HG03432 (cell line): ENCODE measurements around the gene RASAL2.
A peak's percentile ranks its signal among the peaks of the same experiment; 100 is the strongest.
"Not testable (repeated sequence)": the region's sequence is repeated elsewhere in the genome, so short reads cannot be mapped to it uniquely, and the experiment has no call there.

Experiments
- ATAC-seq: cut with Tn5 transposase; IDR thresholded peaks from one replicate; pipeline ENCODE4 v1.9.1; 2021; ENCODE audit warnings: mild to moderate bottlenecking, moderate library complexity; ENCODE audit not compliant: unreplicated experiment

RASAL2 gene

DNA sequence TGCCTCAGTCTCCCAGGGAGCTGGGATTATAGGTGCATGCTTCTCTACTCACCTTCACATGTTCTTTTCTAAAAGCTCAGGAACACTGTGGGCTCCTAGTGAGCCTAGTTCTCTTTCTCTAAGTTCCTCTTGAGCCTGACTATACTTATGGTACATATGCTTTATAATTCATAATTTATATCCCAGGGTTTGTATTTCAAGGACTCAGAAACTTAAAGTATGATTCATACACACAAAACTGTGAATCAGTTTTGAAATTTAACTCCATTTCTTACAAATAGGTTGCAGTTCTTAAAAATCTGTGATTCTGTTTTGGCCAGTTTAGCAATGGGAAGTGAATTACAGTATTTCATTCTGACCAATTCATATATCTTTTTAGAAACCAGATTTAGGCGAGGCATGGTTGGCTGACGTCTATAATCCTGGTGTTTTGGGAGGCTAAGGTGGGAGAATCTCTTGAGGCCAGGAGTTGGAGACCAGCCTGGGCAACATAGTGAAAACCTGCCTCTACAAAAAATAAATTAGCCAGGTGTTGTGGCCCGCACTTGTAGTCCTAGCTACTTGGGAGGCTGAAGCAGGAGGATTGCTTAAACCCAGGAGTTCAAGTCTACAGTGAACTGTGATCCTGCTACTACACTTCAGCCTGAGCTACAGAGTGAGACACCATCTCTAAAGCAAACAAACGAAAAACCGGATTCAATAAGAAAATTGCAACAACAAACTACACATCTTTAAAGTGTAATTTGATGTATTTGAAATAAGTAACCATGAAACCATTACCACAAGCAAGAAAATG, 15.6 kb downstream of the RASAL2 start:
- ATAC-seq: no peak

DNA sequence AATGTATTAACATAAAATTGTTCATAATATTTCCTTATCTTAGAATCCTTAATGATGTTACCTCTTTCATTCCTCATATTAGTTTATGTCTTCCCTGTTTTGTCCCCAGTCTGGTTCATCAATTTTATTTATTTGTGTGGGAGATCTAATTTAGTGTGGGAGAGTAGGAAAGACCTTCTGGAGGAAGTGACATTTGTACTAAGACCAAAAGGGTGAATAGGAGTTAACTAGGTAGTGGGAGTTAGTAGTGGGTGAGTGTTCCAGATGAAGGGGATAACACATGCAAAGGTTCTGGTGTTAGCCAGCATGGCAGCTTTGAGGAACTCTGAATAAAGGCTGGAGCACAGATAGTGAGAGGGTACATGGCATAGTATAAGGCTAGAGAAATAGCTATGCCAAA, 21.4 kb downstream of the RASAL2 start:
- no peak for ATAC-seq

DNA sequence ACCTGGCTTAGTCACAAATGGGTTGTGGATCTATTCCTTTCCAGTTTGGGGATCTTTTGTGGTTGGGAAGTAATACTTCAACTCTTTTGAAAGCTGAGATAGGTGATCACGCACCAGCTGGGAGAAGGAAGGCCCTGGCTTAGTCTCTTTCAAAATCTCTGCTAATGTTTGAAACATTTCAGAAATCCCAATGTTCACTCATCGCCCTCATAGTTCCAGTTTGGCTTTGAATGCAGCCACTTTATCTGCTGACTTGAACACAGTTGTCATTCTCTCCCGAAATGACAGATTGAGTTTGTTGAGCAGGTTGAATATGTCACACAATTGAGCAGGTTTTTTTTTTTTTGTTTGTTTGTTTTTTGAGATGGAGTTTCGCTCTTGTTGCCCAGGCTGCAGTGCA, 24.6 kb downstream of the RASAL2 start:
- no peak for ATAC-seq

DNA sequence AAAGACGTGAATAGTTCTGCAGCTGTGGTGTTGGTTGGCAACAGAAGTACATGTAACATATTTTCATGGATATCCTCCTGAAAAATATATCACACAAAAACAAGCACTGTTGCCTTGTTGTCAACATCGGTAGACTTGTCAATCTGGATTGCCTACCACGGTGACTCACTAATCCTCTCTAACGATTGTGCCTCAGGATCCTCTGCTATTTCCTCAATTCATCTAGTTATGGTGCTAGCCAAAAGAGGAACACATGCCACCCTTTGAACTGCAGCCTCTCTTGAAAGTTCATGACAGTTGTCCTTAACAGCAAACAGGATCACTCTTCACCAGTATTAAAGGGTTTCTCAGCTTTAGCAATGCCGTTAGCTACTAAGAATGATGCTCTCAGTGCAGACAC, 25.7 kb downstream of the RASAL2 start:
- no peak for ATAC-seq

DNA sequence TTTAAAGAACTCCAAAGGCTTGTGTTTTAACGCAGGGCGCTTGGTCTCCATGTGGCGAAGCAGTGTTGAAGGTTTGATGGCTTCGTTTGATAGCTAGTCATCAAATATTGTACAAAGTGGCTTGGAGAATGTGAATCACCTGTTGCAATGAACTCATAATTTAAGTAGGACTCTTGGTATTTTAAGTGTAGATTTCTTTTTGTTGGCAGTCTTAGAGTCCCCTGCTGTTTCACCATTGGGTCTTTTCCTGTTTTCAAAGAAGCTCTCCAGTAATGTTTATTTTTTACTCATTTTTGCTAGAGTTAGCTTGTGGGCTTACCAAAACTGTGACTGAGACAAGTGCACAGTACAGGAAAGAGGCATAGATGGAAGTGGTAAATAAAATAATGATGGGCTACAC, 26.2 kb downstream of the RASAL2 start:
- no peak for ATAC-seq

DNA sequence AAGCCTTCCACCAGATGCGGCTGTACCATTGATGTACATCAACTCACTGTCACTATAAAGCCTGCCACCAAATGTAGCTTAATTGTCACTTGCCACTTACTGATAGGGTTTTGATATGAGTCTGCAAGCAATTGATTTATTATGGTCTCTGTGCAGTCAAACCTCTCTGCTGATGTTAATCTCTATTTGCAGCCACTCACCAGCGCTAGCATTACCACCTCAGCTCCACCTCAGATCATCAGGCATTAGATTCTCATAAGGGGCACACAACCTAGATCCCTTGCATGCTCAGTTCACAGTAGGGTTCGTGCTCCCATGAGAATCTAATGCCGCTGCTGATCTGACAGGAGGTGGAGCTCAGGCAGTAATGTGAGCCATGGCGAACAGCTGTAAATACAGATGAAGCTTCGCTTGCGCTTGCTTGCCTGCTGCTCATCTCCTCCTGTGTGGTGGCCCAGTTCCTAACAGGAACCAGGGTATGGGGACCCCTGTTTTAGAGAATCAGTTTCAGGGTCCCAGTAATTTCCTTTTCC, 26.7 kb downstream of the RASAL2 start:
- ATAC-seq: not testable (repeated sequence)

DNA sequence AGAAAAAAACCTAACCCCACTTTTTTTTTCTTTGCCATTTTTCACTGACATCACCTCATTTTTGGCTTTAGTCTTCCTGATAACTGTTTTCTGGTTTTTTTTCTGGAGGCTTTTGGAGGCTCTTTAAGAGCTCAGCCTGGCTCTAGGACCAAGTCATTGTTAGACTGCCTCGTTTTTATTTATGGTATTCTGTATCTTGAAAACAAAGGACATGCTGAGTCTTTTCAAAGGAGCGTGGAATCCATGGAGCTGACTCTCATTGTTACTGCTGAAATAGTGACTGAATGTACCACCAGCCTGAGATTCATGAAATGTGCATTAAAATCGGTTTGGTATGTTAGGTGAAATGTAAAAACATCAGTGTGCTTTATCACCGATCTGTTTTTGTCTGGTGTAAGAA, 28.0 kb downstream of the RASAL2 start:
- ATAC-seq: no peak

DNA sequence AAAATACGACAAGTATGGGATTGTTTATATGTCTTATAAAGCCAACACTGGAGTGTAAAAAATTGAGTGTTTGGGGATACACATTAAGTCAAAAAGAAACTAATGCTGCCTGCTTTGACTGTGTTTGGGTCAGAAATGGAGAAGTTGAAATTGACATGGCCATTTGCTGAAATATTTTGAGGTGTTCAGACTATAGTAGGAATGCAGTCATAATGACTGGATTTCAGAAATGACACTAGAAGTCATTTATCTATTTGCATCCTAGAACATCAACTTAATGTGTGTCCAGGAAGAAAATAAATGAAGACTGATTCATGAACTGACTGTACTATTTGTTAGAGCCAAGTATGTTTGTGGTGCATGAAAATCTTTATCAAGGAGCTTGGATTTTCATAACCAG, 28.4 kb downstream of the RASAL2 start:
- peak; percentile 67 for ATAC-seq

DNA sequence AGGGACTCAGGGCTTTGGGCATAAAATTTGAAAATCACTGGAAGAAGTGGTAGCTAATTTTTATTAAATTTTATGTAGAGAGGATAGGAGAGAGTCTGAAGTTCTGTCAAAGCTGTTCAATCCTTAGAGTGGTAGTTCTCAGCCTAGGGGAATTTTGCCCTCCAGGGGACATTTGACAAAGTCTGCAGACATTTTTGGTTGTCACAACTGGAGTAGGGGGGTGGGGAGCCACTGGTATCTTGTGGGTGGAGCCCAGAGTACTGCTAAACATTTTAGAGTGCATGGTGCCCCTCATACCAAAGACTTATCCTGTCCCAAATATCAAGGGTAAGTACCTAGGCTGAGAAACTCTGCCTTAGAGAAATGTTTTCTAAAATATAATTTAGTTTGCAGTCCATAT, 30.2 kb downstream of the RASAL2 start:
- no peak for ATAC-seq

DNA sequence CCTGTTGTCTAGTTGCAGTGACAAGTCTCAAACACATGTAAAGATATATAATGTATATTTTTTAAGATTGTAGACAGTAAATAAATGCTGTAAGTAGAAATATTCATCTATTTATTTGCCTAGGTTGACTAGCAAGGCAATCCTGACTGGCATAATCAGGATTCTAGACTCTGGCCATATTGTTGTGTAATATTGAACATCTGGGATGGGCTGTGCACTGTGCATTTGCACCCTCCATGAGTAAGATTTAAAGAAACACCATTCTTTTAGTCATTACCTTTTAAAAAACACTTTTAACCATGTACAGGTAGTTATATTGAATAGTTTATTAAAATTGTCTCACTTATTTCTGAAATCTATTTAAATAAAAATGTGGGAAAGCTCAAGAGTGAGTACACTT, 32.4 kb downstream of the RASAL2 start:
- ATAC-seq: no peak

DNA sequence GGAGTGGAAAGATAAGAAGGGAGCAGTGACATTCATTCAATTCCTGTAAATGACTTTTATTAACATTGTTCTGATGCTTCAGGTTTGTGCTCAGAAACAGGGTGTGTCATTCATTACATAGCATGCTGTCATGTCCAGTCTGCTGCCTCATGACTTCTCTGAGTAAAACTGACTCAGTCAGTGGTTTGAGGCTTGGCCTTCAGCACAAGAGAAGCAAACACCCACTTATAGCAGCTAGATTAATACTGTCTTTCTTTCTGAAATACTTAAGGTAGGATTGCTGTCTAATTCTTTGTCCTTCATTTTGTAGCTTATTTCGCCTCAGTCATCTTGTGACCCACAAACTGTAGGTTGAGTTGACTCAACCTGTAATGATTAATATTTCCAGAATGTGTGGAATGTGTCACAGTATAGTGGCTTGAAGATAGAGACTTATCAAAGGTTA, 32.9 kb downstream of the RASAL2 start:
- peak; percentile 66 for ATAC-seq

DNA sequence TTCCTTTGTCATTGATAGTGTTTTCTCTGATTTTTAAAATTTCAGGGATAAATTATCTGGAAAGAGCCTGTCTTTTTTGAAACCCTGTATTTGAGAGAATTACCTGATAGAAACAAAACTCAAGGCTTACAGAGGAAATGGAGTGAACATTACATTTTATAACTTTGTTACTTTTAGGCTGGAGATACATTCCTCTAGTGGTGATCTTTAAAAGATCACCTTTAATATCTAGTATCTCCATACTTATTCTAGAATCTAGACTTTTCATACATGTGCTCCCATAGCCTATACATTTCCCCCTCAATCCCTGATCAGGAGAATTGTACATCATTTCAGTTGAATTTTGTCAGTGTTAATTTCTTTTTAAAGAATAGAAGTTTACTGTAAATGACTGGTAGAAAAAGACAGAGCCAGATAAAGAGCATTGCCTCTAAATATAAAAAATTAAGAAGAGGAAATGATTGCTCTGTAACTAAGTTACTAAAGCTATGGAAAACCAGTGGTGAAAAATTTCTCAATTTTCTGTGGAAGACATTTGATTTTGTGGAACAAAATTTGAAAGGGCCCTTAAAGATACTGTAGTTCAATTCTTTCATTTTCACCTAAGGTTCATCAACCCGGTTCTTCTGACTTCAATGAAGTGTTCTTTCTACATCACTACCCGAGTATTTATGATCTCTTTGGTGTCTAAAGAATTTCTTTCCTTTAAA, 33.7 kb downstream of the RASAL2 start:
- no peak for ATAC-seq

DNA sequence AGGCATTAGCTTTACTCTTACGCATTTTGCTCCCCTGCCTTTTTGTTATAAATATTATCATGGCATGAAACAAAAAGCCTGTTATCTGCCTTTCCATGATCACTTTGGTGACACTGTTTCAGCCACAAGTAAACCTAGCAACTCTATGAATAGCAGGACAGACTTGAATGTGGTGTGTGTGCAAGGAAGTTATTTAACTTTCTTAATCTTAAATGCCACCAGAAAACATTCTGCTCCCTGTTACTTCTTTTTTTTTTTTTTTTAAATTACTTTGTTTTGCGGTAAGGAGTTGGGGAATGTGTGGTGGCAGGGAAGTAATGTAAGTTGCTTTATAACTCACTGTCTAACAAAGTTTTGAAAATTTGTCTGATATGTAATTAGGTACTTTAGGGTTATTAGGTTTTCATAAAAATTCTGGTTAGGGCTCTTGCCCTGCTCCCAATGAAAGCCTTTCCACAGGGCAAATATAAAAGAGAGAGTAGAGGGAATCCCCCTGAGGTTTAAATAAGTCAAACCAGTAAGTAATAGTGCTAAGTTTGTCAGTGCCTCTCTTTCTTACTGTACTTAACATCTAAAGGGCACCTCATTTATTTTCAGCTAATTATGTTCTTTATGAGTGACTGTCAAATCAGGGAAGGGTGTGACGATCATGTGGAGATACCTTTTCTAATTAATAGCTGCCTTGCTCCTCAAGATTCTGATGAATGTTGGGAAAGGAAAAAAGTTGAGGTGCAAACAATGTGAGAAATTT, 39.5 kb downstream of the RASAL2 start:
- ATAC-seq: no peak

DNA sequence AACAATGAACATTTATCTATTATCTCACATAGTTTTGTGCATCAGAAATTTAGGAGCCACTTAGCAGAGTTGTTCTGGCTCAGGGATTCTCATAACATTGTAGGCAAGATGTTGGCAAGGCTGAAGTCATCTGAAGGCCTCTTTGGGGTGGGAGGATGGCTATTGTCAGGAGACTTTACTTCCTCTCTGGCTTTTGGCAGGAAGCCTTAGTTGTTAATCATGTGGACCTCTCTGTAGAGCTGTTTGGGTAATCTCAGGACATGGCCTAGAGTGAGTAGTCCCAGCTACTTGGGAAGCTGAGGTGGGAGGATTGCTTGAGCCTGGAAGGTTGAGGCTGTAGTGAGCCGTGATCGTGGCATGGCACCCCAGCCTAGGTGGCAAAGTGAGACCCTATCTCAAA, 40.2 kb downstream of the RASAL2 start:
- ATAC-seq: no peak

DNA sequence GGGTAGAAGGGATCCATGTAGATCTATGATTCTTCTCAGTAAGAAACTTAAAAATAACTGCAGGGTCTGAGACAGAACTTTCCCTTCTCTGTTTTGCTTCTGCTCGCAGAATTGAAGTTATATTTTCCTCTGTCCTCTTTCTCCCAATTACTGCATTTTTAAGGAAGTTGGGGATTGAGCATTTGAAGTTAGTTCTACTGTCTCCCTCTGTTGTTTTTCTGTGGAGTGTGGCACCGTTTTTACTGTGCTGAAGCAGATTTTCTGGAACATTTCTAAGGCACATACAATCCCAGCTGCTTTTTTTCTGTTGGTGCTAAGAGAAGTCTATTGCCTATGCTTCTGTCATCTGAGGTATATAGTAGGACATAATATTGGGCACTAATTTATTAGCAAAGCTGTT, 43.3 kb downstream of the RASAL2 start:
- no peak for ATAC-seq

DNA sequence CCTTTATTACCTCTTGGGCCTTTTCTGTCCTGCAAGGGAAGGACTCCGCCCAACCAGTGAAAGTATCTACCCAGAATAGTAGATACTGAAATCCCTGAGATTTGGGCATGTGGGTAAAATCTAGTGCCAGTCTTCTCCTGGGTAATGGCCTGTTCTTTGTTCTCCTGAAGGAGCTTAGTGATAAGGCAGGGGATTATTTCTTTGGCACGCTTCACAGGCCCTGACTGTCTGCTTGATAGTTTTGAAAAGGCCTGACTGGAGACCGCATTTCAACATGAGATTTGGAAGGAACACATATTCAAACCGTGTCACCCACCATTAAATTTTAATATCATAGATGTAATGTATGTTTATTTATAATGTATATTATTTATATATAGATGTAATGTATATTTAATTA, 48.9 kb downstream of the RASAL2 start:
- ATAC-seq: no peak

DNA sequence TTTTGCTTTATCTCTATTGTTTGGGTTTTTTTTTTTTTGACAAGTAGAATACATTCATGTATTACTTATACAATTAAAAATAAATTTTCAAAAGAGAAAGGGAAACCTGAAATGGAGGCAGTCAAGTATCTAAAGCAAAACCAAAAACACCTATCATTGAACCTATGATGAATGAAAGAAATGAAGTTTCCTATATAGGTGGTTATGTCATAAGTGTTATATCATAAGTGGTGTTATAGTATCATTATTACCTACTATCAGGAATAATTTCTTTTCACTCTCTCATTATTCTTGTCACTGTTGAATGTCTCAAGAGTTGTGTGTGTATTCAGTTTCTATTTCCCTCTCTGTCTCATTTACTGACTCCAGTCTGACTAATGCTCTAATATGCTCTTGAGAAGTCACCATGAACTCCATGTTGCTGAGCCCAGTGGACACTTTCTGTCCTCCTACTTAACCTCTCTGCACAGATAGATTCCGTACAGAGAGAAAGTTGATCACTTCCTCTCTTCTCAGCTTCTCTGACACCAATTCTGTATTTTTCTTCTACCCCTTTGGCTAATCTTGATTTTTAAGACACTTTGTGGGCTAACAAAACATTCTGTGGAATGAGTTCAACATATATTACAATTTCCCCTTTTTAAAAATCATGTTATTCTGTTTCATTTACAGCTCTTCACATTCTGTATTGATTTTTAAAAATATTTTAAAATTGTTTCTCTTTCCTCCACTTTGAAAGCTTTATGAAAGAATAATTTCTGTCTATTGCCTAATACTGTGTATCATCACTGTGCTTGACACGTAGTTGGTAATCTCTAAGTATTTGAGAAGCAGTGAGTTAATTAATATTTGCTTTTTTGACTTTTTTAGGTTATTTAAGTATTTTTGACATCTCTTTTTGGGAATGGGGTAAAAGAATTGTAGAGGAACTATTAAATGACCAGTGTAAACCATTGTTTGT, 50.1 kb downstream of the RASAL2 start:
- peak; percentile 50 for ATAC-seq

DNA sequence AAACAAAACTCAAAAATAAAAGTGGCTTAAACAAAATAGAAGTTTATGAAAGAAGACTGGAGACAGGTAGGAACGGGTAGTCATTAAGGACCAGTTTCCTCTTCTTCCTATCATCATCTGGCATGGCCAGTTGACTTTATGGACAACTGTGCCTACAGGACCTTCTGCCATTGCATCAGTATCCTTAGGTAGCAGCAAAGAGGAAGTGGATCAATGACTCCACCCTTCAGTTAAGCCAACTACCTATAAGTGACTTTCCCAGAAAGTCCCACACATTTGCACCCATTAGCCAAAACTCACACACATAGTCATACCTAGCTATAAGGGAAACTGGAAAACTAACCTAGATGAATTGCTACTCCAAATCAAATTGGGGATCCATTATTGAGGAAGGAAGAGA, 51.7 kb downstream of the RASAL2 start:
- ATAC-seq: no peak

DNA sequence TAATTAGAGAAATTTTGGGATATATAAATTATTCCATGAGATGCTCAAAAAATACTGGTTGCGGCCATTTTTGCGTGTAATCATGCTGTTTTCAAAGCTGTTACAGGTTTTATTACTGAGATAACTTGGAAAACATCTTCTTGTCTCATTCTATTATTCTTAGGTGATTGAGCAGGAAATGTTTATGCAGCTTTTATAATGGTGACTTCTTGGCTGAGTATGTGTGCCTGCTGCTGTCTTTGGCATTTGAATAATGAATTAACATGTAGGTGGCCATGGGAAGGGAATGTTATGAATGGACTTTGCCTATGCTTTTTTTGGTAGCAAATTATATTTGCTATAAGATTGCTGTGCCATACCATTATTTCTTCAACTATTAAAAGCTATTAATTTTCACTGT, 52.5 kb downstream of the RASAL2 start:
- ATAC-seq: no peak

DNA sequence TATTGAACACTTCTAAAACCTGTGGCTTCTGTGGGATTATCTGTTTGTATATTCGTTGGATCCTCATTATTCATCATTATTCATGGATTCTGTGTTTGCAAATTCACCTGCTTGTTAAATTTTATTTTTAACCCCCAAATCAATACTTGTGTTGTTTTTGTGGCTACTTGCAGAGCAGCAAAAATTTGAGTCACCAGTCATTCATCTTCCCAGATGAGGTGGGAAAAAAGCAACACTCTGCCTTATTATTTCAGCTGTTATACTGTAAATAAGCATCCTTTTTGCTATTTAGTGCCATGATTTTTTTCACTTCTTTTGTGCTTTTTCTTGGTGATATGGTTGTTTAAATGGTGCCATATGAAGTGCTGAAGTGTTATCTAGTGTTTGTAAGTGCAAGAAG, 56.7 kb downstream of the RASAL2 start:
- no peak for ATAC-seq
